ENCODE results near the gene SLC2A1.

DNA sequence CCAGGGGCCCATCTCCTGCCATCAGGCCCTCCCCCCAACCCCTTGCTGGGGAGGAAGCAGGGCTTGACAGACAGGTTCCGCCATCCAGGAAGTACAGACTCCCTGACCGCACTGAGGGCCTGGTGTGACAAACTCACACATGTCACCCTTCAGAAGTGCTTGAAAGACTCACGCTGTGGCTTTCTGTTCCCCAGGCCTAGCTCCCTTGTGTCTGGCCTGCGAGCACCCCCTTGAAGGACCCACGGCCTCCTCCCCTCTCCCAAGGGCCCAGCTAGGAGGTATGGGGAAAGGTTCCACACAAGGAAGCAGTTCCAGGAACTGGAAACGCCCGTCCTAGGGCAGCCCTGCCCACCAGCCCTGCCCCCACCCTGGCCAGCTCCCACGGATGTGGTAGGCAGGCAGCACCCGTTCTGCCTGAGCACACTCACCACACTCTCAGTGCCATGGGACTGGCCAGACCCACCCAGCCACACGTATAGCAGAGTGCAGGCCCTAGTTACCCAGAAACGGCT, 26.7 kb downstream of the SLC2A1 start:
- TF ChIP-seq, protein P1, sequence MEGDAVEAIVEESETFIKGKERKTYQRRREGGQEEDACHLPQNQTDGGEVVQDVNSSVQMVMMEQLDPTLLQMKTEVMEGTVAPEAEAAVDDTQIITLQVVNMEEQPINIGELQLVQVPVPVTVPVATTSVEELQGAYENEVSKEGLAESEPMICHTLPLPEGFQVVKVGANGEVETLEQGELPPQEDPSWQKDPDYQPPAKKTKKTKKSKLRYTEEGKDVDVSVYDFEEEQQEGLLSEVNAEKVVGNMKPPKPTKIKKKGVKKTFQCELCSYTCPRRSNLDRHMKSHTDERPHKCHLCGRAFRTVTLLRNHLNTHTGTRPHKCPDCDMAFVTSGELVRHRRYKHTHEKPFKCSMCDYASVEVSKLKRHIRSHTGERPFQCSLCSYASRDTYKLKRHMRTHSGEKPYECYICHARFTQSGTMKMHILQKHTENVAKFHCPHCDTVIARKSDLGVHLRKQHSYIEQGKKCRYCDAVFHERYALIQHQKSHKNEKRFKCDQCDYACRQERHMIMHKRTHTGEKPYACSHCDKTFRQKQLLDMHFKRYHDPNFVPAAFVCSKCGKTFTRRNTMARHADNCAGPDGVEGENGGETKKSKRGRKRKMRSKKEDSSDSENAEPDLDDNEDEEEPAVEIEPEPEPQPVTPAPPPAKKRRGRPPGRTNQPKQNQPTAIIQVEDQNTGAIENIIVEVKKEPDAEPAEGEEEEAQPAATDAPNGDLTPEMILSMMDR (conservative IDR thresholded peaks at IDR 0.05), result no peak
- peak; percentile 33; the same call in 1 of the 2 replicates for TF ChIP-seq ZFX (IDR thresholded peaks at IDR 0.05)

Data from C4-2B (cell line).